HepG2 (cell line): ENCODE data around the gene OAT. TPM values are rescaled to one million over a fixed set of nuclear protein-coding genes. Genes with fewer than 3 reads are reported as not detected.

Source experiments
- ARNTL ChIP-seq: sonication (generic); formaldehyde crosslinking; IDR thresholded peaks from 2 replicates; pipeline ENCODE4 v1.4.0; 2020; ENCODE audit warnings: mild to moderate bottlenecking, missing genetic modification reagents
- ETS1 ChIP-seq: sonication (generic); formaldehyde crosslinking; IDR thresholded peaks from 2 replicates; pipeline ENCODE4 v1.4.0; 2020; ENCODE audit warnings: missing genetic modification reagents
- EZH2 ChIP-seq: conservative IDR thresholded peaks from 2 replicates; pipeline ENCODE4 v1.6.1; 2012; ENCODE audit warnings: mild to moderate bottlenecking, low read depth, low read length, moderate library complexity
- FOXJ3 ChIP-seq: sonication (generic); formaldehyde crosslinking; IDR thresholded peaks from 2 replicates; pipeline ENCODE4 v1.4.0; 2020; ENCODE audit warnings: missing genetic modification reagents, mild to moderate bottlenecking, borderline replicate concordance
- KDM3A ChIP-seq: IDR thresholded peaks from 2 replicates; pipeline ENCODE4 v1.6.1; 2018; ENCODE audit warnings: low read depth, missing compliant biosample characterization
- MBNL3 ChIP-seq: fragments of 250-450 bp; sonication (Bioruptor Pico); conservative IDR thresholded peaks from 2 replicates; pipeline ENCODE4 v1.8.0; 2022; ENCODE audit warnings: mild to moderate bottlenecking, inconsistent platforms
- MYNN ChIP-seq: sonication (generic); formaldehyde crosslinking; IDR thresholded peaks from 2 replicates; pipeline ENCODE4 v1.4.0; 2020; ENCODE audit warnings: mild to moderate bottlenecking, low read depth, missing genetic modification reagents
- NFIB ChIP-seq: sonication (generic); formaldehyde crosslinking; IDR thresholded peaks from 2 replicates; pipeline ENCODE4 v1.9.0; 2021; ENCODE audit warnings: missing genetic modification reagents, mild to moderate bottlenecking, borderline replicate concordance
- NRL ChIP-seq: sonication (generic); formaldehyde crosslinking; IDR thresholded peaks from 2 replicates; pipeline ENCODE4 v1.5.0; 2020; ENCODE audit warnings: missing genetic modification reagents, mild to moderate bottlenecking, moderate library complexity, borderline replicate concordance
- PAWR ChIP-seq: sonication (generic); formaldehyde crosslinking; IDR thresholded peaks from 2 replicates; pipeline ENCODE4 v1.4.0; 2020; ENCODE audit warnings: missing genetic modification reagents, mild to moderate bottlenecking, borderline replicate concordance
- REST ChIP-seq, 2 experiments: IDR thresholded peaks; 2 replicates each; pipeline ENCODE4 v1.6.1; 2011 to 2012; ENCODE audit warnings: low read length in 2 of 2, borderline replicate concordance in 1 of 2, low read depth in 1 of 2, mild to moderate bottlenecking in 1 of 2, moderate library complexity in 1 of 2
- SIN3A ChIP-seq: IDR thresholded peaks from 2 replicates; pipeline ENCODE4 v1.6.1; 2011; ENCODE audit warnings: low read depth, mild to moderate bottlenecking, control low read depth, low read length, borderline replicate concordance
- TARDBP ChIP-seq: sonication (generic); formaldehyde crosslinking; IDR thresholded peaks from 2 replicates; pipeline ENCODE4 v1.8.0; 2022; ENCODE audit warnings: mild to moderate bottlenecking, missing genetic modification reagents
- TBX3 ChIP-seq: fragments of 450-650 bp; IDR thresholded peaks from 2 replicates; pipeline ENCODE4 v1.6.1; 2017; ENCODE audit warnings: antibody characterized with exemption, mild to moderate bottlenecking, inconsistent platforms, borderline replicate concordance
- ZFP36L2 ChIP-seq: sonication (generic); formaldehyde crosslinking; IDR thresholded peaks from 2 replicates; pipeline ENCODE4 v1.4.0; 2020; ENCODE audit warnings: missing genetic modification reagents
- ZFP62 ChIP-seq: sonication (generic); formaldehyde crosslinking; IDR thresholded peaks from 2 replicates; pipeline ENCODE4 v1.4.0; 2020; ENCODE audit warnings: missing genetic modification reagents
- ZMYM2 ChIP-seq: sonication (generic); formaldehyde crosslinking; IDR thresholded peaks from 2 replicates; pipeline ENCODE4 v1.8.0; 2022; ENCODE audit warnings: mild to moderate bottlenecking, missing genetic modification reagents
- ZNF124 ChIP-seq: sonication (generic); formaldehyde crosslinking; IDR thresholded peaks from 2 replicates; pipeline ENCODE4 v1.4.0; 2020; ENCODE audit warnings: missing genetic modification reagents
- ZNF512B ChIP-seq: sonication (generic); formaldehyde crosslinking; IDR thresholded peaks from 2 replicates; pipeline ENCODE4 v1.5.1; 2020; ENCODE audit warnings: missing genetic modification reagents, mild to moderate bottlenecking, borderline replicate concordance
- ZNF556 ChIP-seq: sonication (generic); formaldehyde crosslinking; IDR thresholded peaks from 2 replicates; pipeline ENCODE4 v1.4.0; 2020; ENCODE audit warnings: mild to moderate bottlenecking, missing genetic modification reagents, borderline replicate concordance
- ZNF572 ChIP-seq: sonication (generic); formaldehyde crosslinking; IDR thresholded peaks from 2 replicates; pipeline ENCODE4 v1.5.1; 2020; ENCODE audit warnings: mild to moderate bottlenecking, missing genetic modification reagents
- ZNF792 ChIP-seq: IDR thresholded peaks from 2 replicates; pipeline ENCODE4 v1.6.1; 2016
- ZSCAN29 ChIP-seq: sonication (generic); formaldehyde crosslinking; conservative IDR thresholded peaks from 2 replicates; pipeline ENCODE4 v1.4.0; 2020; ENCODE audit warnings: mild to moderate bottlenecking, missing genetic modification reagents
- polyA plus RNA-seq, 8 experiments: library from polyadenylated mRNA; depleted of rRNA in 3 of 8; stranded (reverse) in 7 of 8; unstranded in 1 of 8; fragments of >200 nt; fragmentation: Illumina TruSeq in 4 of 8; extraction: Trizol in 4 of 8; gene quantifications; 2 replicates each; pipeline versions ENCODE4 v1.2.1 to v1.2.3, GENCODE V29; 2011 to 2016; ENCODE audit warnings: low read depth in 4 of 8, missing spikeins in 1 of 8, mixed read lengths in 1 of 8; ENCODE audit not compliant: insufficient read depth in 1 of 8
- total RNA-seq, 5 experiments: library from RNA; depleted of rRNA; stranded (reverse); fragments of >200 nt; fragmentation: Illumina TruSeq; extraction: Trizol; gene quantifications; 2 replicates each; pipeline ENCODE4 v1.2.3, GENCODE V29; 2016; ENCODE audit warnings: low read depth in 1 of 5

The OAT gene
- total and polyA plus RNA-seq, 2 of the 13 experiments (the other 11 are each of a cell fraction or from before 2014, with no cell fraction given): 87.8 to 96.7 TPM

- TF ChIP-seq ZNF512B (CRISPR knock-in tag): no peak
- TF ChIP-seq TBX3: no peak
- TF ChIP-seq FOXJ3 (CRISPR knock-in tag): peak; percentile 55; the same call in 1 of the 2 replicates
- TF ChIP-seq REST (IDR thresholded peaks at IDR 0.05; ENCODE audit: borderline replicate concordance in 1 of 2, low read depth in 1 of 2, low read length in 2 of 2): peak in 1 of 2 experiments; percentile 64; a peak in 1 of 4 replicates
- TF ChIP-seq NFIB (CRISPR knock-in tag): no peak
- no peak for TF ChIP-seq EZH2
- peak; percentile 57; the same call in 1 of the 2 replicates for TF ChIP-seq ZMYM2
- no peak for TF ChIP-seq MBNL3 (CRISPR knock-in tag)
- TF ChIP-seq ZNF124: no peak
- no peak for TF ChIP-seq PAWR (CRISPR knock-in tag)
- no peak; the same call in none of the 2 replicates for TF ChIP-seq NRL (CRISPR knock-in tag)
- TF ChIP-seq ZFP62 (CRISPR knock-in tag): no peak
- peak; percentile 88 for TF ChIP-seq SIN3A
- no peak for TF ChIP-seq ZNF572
- TF ChIP-seq TARDBP: 0 out of 2 replicates have a peak, but pooled peaks have one; percentile 30
- peak; percentile 65; the same call in 1 of the 2 replicates for TF ChIP-seq KDM3A
- TF ChIP-seq ZNF556: peak; percentile 64; the same call in 1 of the 2 replicates
- TF ChIP-seq ZFP36L2 (CRISPR knock-in tag): no peak
- TF ChIP-seq MYNN: peak; percentile 64; the same call in 1 of the 2 replicates
- TF ChIP-seq ZNF792: no peak
- no peak for TF ChIP-seq ZSCAN29 (CRISPR knock-in tag)
- TF ChIP-seq ARNTL (CRISPR knock-in tag): no peak
- no peak for TF ChIP-seq ETS1
These were observed at the start of gene OAT (continued) for GRCh38 chr10:124418726-124419501.
